ENCODE data around the gene TRAK2.

TRAK2 gene

GRCh38 chr2:201360256-201360655 is 91.0 kb downstream of the TRAK2 start:
- no peak for DNase-seq

GRCh38 chr2:201358684-201359083 is 92.6 kb downstream of the TRAK2 start:
- peak; percentile 25 for DNase-seq

- DNase-seq, result no peak
Measured at GRCh38 chr2:201357221-201357620, 94.0 kb downstream of the TRAK2 start, which contains the start of gene FLACC1. TSS of gene FLACC1 (minus strand) at chr2:201357345. CDS start at chr2:201351404, 5,941 bp downstream.

- DNase-seq, result no peak
Measured at GRCh38 chr2:201353116-201353515, 98.1 kb downstream of the TRAK2 start.

GRCh38 chr2:201350879-201351278 is 100.4 kb downstream of the TRAK2 start:
- no peak for DNase-seq

- DNase-seq, result no peak
Measured at GRCh38 chr2:201349601-201350000, 101.7 kb downstream of the TRAK2 start.

- DNase-seq, result no peak
Measured at GRCh38 chr2:201348758-201349157, 102.5 kb downstream of the TRAK2 start.

GRCh38 chr2:201347138-201347537 is 104.1 kb downstream of the TRAK2 start:
- DNase-seq, result no peak

- no peak for DNase-seq
Measured at GRCh38 chr2:201345625-201346213, 105.5 kb downstream of the TRAK2 start.

- DNase-seq, result no peak
Measured at GRCh38 chr2:201344663-201345366, 106.4 kb downstream of the TRAK2 start.

GRCh38 chr2:201343559-201343958 is 107.7 kb downstream of the TRAK2 start:
- no peak for DNase-seq

- no peak for DNase-seq
Measured at GRCh38 chr2:201342923-201343322, 108.3 kb downstream of the TRAK2 start.

- DNase-seq, result no peak
Measured at GRCh38 chr2:201329409-201329808, 121.8 kb downstream of the TRAK2 start.

- no peak for DNase-seq
Measured at GRCh38 chr2:201327678-201328077, 123.6 kb downstream of the TRAK2 start.
